Measurements from ENCODE around the gene PLEKHH1. TPM values are rescaled to one million over a fixed set of nuclear protein-coding genes. Genes with fewer than 3 reads are reported as not detected.

The PLEKHH1 gene
- total and polyA plus RNA-seq, 3 donors from 2014 or later = 21.4 to 61.3 (median 49.1) TPM

DNA sequence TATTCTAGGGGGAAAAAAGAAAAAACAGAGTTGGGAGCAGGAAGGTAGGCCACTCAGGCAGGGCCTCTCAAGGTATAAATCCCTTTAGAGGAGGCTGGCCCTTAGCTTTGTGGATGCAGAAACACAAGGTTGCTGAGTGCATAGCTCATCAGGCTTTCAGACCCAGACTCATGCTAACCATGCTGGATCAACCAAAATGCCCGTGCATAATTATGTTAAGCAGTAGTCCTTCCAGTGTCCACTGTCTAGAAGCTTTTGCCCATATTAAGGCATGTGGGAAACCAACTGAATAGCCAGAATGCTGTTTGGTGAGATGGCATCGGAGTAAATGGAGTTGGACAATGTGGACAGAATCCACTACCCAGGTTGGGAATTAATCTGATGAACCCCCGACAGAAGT is 105.6 kb downstream of the PLEKHH1 start:
- H3K36me3 ChIP-seq (ENCODE audit: low read depth, missing control alignments) = no peaks in the 10 kb centered on the region
- H3K4me1 ChIP-seq = no peaks in the 10 kb centered on the region
- H3K27ac ChIP-seq = no peak overlapping the region
- DNase-seq = no peak
- no peaks in the 10 kb centered on the region for H3K9me3 ChIP-seq
- no peak overlapping the region for H3K4me3 ChIP-seq
- H3K27me3 ChIP-seq = no peaks in the 10 kb centered on the region
- WGBS, 2 donors = 84 to 91% methylated on average over 3 of the region's 3 CpGs
- TF ChIP-seq POLR2A (IDR thresholded peaks at IDR 0.05) = no peak
- TF ChIP-seq, protein P1, sequence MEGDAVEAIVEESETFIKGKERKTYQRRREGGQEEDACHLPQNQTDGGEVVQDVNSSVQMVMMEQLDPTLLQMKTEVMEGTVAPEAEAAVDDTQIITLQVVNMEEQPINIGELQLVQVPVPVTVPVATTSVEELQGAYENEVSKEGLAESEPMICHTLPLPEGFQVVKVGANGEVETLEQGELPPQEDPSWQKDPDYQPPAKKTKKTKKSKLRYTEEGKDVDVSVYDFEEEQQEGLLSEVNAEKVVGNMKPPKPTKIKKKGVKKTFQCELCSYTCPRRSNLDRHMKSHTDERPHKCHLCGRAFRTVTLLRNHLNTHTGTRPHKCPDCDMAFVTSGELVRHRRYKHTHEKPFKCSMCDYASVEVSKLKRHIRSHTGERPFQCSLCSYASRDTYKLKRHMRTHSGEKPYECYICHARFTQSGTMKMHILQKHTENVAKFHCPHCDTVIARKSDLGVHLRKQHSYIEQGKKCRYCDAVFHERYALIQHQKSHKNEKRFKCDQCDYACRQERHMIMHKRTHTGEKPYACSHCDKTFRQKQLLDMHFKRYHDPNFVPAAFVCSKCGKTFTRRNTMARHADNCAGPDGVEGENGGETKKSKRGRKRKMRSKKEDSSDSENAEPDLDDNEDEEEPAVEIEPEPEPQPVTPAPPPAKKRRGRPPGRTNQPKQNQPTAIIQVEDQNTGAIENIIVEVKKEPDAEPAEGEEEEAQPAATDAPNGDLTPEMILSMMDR (IDR thresholded peaks at IDR 0.05) = no peak
- intact Hi-C loops (cut with DNase I; ENCODE audit: low total_unique reads) = no loop called here

Small RNA genes within 50 kb of the gene (small RNA-seq; reads per million reads assigned to genes)
- gene AL132640.3 (0 reads per million in 2 donors), gene RF00019 (0 reads per million in 2 donors)

Other genes starting within 250 kb of the PLEKHH1 start
- 100 to 1,000 TPM in 1 of 2 donors, 10 to 100 TPM in 1; 75.6 to 103 TPM for gene ATP6V1D, start 173.5 kb upstream of the PLEKHH1 start, total RNA-seq
- gene ATP6V1D, start 173.5 kb upstream of the PLEKHH1 start, polyA plus RNA-seq (ENCODE audit: insufficient read depth, low read depth, low replicate concordance) = 68.0 TPM
- 10 to 100 TPM; 82.1 to 83.9 TPM for gene EIF2S1, start 173.0 kb upstream of the PLEKHH1 start, total RNA-seq
- 158 TPM for gene EIF2S1, start 173.0 kb upstream of the PLEKHH1 start, polyA plus RNA-seq (ENCODE audit: insufficient read depth, low read depth, low replicate concordance)
- 1 to 10 TPM; 4.2 to 5.7 TPM for gene PLEK2, start 121.1 kb upstream of the PLEKHH1 start, total RNA-seq
- 7.1 TPM for gene PLEK2, start 121.1 kb upstream of the PLEKHH1 start, polyA plus RNA-seq (ENCODE audit: insufficient read depth, low read depth, low replicate concordance)
- gene TMEM229B, start 44.6 kb upstream of the PLEKHH1 start, total RNA-seq = 10 to 100 TPM; 59.6 to 77.4 TPM
- 12.6 TPM for gene TMEM229B, start 44.6 kb upstream of the PLEKHH1 start, polyA plus RNA-seq (ENCODE audit: insufficient read depth, low read depth, low replicate concordance)
- 10 to 100 TPM; 44.1 to 45.2 TPM for gene PIGH, start 67.0 kb downstream of the PLEKHH1 start, total RNA-seq
- gene PIGH, start 67.0 kb downstream of the PLEKHH1 start, polyA plus RNA-seq (ENCODE audit: insufficient read depth, low read depth, low replicate concordance) = 69.3 TPM
- gene ARG2, start 86.6 kb downstream of the PLEKHH1 start, total RNA-seq = 1 to 10 TPM; 3.8 to 5.1 TPM
- 5.3 TPM for gene ARG2, start 86.6 kb downstream of the PLEKHH1 start, polyA plus RNA-seq (ENCODE audit: insufficient read depth, low read depth, low replicate concordance)
- 10 to 100 TPM; 65.0 to 72.7 TPM for gene VTI1B, start 141.3 kb downstream of the PLEKHH1 start, total RNA-seq
- gene VTI1B, start 141.3 kb downstream of the PLEKHH1 start, polyA plus RNA-seq (ENCODE audit: insufficient read depth, low read depth, low replicate concordance) = 143 TPM
- 10 to 100 TPM; 82.4 to 87.5 TPM for gene RDH11, start 162.5 kb downstream of the PLEKHH1 start, total RNA-seq
- 63.2 TPM for gene RDH11, start 162.5 kb downstream of the PLEKHH1 start, polyA plus RNA-seq (ENCODE audit: insufficient read depth, low read depth, low replicate concordance)
- gene RDH12, start 168.6 kb downstream of the PLEKHH1 start, total RNA-seq = under 1 TPM; 0.37 to 0.63 TPM
- gene RDH12, start 168.6 kb downstream of the PLEKHH1 start, polyA plus RNA-seq (ENCODE audit: insufficient read depth, low read depth, low replicate concordance) = 0.40 TPM

Measured in testis (tissue), 3 donors.